ENCODE data around the gene CLPTM1.
"Not testable (repeated sequence)": the region's sequence is repeated elsewhere in the genome, so short reads cannot be mapped to it uniquely, and the experiment has no call there.

Gene CLPTM1

DNA sequence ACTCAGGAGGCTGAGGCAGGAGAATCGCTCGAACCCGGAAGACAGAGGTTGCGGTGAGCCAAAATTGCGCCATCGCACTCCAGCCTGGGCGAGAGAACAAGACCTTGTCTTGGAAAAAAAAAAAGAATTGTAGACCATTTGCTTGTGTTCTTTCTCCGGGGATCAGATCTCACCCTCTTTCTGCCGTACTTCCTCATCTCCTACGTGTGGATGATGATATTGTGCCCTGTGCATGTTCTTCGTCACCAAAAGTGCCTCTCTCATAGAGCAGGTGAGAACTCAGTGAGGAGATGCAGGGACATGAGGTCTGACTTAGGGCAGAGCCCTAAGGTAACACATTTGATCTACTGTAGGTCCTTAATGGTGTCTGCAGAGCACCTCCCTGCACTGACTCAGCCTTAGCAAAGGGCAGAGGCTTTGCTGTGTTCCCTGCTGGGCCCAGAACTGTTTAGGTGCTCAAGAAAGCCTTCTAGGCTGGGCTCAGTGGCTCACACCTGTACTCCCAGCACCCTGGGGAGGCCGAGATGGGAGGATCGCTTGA is 8.1 kb upstream of the CLPTM1 start:
- DNase-seq = no peak

DNA sequence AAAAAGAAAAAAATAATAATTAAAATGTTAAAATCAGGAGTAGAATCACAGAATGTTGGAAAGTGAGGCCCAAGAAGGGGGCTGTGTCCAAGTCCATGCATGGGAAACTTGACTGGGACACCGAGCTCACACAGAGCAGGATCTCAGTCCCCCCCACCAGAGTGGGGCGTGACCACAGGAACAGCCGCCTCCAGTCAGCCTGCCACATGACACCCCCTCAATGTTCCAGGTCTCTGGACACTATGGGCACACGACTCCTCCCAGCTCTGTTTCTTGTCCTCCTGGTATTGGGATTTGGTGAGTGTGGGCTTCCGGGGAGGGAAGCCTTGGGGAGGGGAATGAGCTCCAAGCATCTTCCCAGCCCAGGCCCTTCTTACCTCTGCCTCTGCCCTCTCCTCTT is 6.9 kb upstream of the CLPTM1 start:
- no peak for DNase-seq

- DNase-seq = no peak
Measured at GRCh38 chr19:44948763-44949374, 6.3 kb upstream of the CLPTM1 start.

GRCh38 chr19:44949550-44949949 is 5.6 kb upstream of the CLPTM1 start:
- no peak for DNase-seq

- DNase-seq = peak; percentile 45 to 48
Measured at GRCh38 chr19:44951179-44952159, 3.7 kb upstream of the CLPTM1 start.

GRCh38 chr19:44954278-44954648 is 917 bp upstream of the CLPTM1 start:
- no peak for DNase-seq

DNA sequence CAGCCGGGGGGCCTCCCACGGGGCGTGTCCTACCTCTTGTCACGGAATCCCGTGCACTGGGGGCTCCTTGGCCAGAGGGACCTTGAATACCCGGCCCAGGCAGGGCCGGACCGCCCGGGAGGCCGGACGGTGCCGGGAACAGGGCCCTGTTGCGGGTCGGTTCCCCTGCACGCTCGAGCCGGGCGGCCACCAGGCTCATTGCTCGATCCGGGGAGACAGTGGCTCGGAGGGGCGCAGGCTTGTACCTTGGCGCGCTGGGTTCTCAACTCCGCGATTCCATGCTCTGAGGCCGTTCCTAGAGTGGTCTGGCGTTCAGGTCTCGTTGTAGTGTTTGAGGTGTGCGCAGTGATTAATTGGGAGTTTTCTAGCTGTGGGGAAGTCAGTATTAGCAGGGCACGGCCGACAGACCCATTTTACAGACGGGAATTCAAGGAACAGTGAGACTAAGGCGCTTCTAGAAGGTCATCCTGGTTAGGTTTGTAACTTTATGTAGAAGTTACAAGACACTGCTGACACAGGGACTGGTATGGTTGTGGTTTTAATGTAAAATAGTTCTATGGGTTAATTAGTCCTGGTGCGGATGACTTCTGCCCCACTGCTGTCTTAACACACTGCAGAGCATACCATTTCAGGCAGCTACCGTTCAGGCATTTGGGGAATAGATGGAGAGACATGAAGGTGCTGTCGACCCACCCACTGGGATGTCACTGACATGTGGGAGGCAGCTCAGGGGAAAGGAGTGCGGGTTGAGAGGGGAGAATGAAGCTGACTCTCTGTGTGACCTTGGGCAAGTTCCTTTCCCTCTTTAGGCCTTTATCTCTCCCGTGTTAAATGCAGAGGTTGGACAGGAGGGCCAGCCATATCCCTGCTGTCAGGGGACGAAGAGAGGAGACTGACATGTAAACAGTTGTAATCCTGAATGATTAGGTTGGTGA is 592 bp downstream of the CLPTM1 start:
- DNase-seq = peak in 1 of 2 experiments; percentile 7

DNA sequence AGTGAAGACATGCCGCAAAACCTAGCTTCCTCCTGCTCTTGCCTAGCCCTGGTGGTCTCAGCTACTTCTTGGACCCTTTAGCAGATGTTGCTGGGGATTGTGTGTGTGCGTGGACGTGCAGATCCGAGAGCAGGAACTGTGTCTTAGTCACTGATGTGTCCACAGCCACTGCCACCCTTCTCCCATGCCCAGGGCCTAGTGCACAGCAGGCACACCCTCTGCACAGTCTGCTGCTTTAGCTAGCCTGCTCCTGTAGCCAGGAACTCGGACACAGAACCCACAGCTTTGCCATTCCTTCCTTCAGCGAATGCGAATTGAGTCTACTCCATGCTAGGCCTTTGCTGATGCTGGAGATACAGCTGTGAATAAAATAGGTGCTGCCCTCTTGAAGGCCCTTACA is 2.3 kb downstream of the CLPTM1 start:
- no peak for DNase-seq

- no peak for DNase-seq
Measured at GRCh38 chr19:44958090-44958489, 2.9 kb downstream of the CLPTM1 start.

- DNase-seq = no peak
Measured at GRCh38 chr19:44959691-44960090, 4.5 kb downstream of the CLPTM1 start.

- DNase-seq = no peak
Measured at GRCh38 chr19:44960906-44961728, 5.9 kb downstream of the CLPTM1 start.

GRCh38 chr19:44961821-44962220 is 6.6 kb downstream of the CLPTM1 start:
- DNase-seq = no peak

DNA sequence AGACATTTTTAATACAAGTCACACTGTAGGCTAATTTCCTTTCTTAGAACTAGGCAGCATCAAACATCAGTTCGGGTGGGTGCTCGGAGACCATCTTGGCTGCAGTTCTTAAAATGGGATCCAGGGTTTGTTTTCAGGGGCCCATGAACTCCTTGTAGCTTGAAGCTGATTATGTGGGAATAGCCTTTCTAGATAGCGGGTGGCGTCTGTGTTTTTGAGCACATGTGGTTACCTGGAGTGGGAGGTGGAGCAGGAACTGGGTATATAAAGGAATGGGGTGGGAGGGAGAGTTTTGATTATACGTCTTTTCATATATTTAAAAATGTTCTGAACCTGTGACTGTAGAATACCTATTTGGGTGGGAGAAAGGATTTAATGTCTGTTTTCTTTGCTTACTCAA is 12.9 kb downstream of the CLPTM1 start:
- DNase-seq = no peak

DNA sequence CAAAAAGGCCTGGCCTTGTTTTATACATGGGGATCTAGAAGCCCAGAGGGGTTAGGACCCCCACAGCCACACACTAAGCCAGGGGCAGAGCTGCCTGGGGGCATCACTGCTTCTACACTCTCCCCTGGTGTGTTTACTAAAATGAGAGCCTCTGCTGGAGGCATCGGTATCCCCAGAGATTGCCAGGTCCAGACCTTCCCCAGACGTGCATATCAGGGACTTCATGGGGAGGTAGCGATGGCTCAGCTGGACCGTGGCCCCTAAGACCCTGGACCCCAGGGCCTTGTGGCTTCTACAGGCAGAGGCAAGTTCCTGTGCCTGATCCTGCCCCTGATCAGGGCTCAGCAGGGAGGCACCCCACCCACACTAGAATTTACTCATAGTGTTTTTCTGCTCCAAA is 13.5 kb downstream of the CLPTM1 start:
- no peak for DNase-seq

DNA sequence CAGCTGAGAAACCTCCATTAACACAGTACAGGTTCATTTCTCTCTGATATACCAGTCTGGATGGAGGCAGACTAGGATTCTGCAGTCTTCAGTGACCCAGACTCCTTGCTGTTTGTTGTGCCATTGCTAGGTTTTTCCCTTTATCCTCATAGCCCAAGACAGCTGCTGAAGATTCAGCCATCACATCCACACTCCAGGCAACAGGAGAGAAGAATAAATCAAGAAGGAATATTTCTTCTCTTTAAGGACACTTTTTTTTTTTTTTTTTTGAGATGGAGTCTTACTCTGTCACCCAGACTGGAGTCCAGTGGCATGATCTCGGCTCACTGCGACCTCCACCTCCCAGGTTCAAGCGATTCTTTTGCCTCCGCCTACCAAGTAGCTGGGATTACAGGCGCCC is 14.3 kb downstream of the CLPTM1 start:
- no peak for DNase-seq

DNA sequence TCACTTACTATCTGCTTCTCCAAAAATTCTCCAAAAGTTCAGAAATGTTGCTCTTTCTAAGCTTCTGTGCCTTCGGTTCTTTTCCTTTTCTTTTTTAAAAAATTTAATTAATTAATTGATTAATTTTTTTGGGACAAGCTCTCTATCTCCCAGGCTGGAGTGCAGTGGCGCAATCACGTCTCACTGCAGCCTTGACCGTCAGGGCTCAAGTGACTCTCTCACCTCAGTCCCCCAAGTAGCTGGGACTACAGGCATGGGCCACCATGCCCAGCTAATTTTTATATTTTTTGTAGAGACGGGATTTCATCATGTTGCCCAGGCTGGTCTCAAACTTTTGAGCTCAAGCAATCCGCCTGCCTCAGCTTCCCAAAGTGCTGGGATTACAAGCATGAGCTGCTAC is 16.3 kb downstream of the CLPTM1 start:
- not testable (repeated sequence) for DNase-seq

DNA sequence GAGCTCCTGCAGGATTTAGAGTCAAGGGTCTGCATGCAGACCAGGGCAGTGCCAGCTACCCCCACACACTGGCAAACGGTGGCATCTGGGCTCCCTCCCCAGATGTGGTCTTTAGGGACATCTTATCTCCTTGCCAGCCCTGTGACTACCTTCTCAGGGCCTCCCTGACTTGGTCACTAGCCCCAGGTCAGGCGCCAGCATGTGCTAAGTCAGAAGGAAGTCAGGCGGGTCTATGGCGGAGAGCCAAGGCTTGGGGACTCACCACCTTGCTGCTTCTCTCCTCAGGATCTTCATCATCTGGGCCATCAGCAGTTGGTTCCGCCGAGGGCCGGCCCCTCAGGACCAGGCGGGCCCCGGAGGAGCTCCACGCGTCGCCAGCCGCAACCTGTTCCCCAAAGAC is 17.6 kb downstream of the CLPTM1 start:
- no peak for DNase-seq

GRCh38 chr19:44973982-44974735 is 19.0 kb downstream of the CLPTM1 start:
- no peak for DNase-seq

GRCh38 chr19:44974857-44975256 is 19.7 kb downstream of the CLPTM1 start:
- no peak for DNase-seq

DNA sequence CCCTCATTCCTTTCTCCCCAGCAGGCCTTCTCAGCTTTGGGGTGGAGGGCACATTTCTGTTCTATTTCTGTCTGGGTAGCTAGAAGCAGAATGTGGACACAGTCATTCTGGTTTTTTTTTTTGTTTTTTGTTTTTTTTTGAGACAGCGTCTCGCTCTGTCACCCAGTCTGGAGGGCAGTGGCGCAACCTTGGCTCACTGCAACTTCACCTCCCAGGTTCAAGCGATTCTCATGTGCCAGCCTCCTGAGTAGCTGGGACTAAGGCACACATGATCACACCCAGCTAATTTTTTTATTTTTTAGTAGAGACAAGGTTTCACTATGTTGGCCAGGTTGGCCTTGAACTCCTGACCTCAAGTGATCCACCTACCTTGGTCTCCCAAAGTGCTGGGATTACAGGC is 20.3 kb downstream of the CLPTM1 start:
- no peak for DNase-seq

- DNase-seq = no peak
Measured at GRCh38 chr19:44984005-44984404, 28.8 kb downstream of the CLPTM1 start.
